Thoracic aorta (tissue), 2 donors: ENCODE data around the gene UBAC2. TPM values are rescaled to one million over a fixed set of nuclear protein-coding genes. Genes with fewer than 3 reads are reported as not detected.

Experiments
- ATAC-seq: fragments of 150-250 bp; one replicate; pipeline ENCODE4 v1.8.0; 2017; ENCODE audit warnings: low read depth; ENCODE audit not compliant: insufficient number of reproducible peaks, low FRiP score
- DNase-seq: peaks from one replicate; pipeline ENCODE4 v3.0.0-alpha.2; 2020; ENCODE audit warnings: low spot score
- H3K27ac ChIP-seq, 2 donors: fragments of 200-600 bp; sonication (generic); 1 replicate in 1 of 2; 2 replicates in 1 of 2; pipeline ENCODE4 v1.5.1; 2016; ENCODE audit warnings: mild to moderate bottlenecking in 2 of 2, moderate library complexity in 2 of 2
- H3K27me3 ChIP-seq: fragments of 200-600 bp; sonication (generic); replicated peaks from 2 replicates; pipeline ENCODE4 v1.6.0; 2016; ENCODE audit warnings: mild to moderate bottlenecking; ENCODE audit not compliant: insufficient read depth
- H3K36me3 ChIP-seq: fragments of 200-600 bp; sonication (generic); one replicate; pipeline ENCODE4 v1.5.1; 2016
- H3K4me1 ChIP-seq, 2 donors: fragments of 200-600 bp; sonication (generic); 1 replicate in 1 of 2; 2 replicates in 1 of 2; pipeline versions ENCODE4 v1.5.1 to v1.6.0; 2016; ENCODE audit warnings: low read depth in 2 of 2, mild to moderate bottlenecking in 1 of 2; ENCODE audit not compliant: control insufficient read depth in 1 of 2
- H3K4me3 ChIP-seq: fragments of 200-600 bp; sonication (generic); 2 replicates; pipeline ENCODE4 v1.5.1; 2016; ENCODE audit warnings: mild to moderate bottlenecking
- H3K9me3 ChIP-seq: fragments of 200-600 bp; sonication (generic); 2 replicates; pipeline ENCODE4 v1.5.1; 2016
- total RNA-seq, 2 donors: library from RNA; depleted of rRNA; stranded (reverse); fragments of >200 nt; gene quantifications; one replicate each; pipeline versions ENCODE4 v1.1.0 to v1.2.3, GENCODE V29; 2016
- TF ChIP-seq, protein P1 (sequence below): fragments of 200-600 bp; sonication (generic); IDR thresholded peaks from one replicate; pipeline ENCODE4 v1.5.1; 2019; ENCODE audit warnings: antibody characterized with exemption

Gene UBAC2
- total RNA-seq, 2 donors from 2014 or later: 41.3 to 49.7 TPM

DNA sequence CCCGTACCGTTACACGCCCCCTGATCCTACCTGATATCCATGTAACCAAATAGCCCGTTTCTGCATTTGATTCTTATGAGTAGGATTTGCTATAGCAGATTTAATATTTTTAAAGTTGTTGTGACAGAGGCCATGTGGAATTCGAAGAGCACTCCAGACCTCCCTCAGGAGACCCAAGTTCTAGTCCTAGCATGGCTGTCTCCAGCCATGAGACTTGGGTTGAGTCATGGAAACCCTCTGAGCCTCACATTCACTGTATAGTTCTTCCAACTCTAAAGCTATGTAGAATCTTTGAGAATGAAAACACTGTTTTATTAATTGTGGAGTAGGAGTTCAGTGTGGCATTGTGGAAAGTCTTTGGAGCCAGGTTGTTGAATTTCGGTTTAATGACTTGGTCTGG is 114.5 kb downstream of the UBAC2 start:
- Histone ChIP-seq H3K9me3 (no peaks in the 10 kb centered on the region), H3K4me3 (no peak overlapping the region), H3K27ac (no peak overlapping the region), H3K27me3 (no peaks in the 10 kb centered on the region), H3K36me3 (no peaks in the 10 kb centered on the region), H3K4me1 (peaks cover 9 to 10% of the 10 kb centered on the region in 2 donors)
- no peak for DNase-seq
- TF ChIP-seq, protein P1, sequence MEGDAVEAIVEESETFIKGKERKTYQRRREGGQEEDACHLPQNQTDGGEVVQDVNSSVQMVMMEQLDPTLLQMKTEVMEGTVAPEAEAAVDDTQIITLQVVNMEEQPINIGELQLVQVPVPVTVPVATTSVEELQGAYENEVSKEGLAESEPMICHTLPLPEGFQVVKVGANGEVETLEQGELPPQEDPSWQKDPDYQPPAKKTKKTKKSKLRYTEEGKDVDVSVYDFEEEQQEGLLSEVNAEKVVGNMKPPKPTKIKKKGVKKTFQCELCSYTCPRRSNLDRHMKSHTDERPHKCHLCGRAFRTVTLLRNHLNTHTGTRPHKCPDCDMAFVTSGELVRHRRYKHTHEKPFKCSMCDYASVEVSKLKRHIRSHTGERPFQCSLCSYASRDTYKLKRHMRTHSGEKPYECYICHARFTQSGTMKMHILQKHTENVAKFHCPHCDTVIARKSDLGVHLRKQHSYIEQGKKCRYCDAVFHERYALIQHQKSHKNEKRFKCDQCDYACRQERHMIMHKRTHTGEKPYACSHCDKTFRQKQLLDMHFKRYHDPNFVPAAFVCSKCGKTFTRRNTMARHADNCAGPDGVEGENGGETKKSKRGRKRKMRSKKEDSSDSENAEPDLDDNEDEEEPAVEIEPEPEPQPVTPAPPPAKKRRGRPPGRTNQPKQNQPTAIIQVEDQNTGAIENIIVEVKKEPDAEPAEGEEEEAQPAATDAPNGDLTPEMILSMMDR: no peak
- ATAC-seq: no peak

- ATAC-seq: no peak
- DNase-seq: no peak
- no peak overlapping the region for H3K4me3 ChIP-seq
- no peak overlapping the region for H3K27ac ChIP-seq
- H3K36me3 ChIP-seq: no peaks in the 10 kb centered on the region
- TF ChIP-seq, protein P1: no peak
- H3K27me3 ChIP-seq: no peaks in the 10 kb centered on the region
- no peaks in the 10 kb centered on the region for H3K9me3 ChIP-seq
- H3K4me1 ChIP-seq: peaks cover 18 to 19% of the 10 kb centered on the region in 2 donors
Observed at GRCh38 chr13:99316224-99316623, 115.6 kb downstream of the UBAC2 start.

DNA sequence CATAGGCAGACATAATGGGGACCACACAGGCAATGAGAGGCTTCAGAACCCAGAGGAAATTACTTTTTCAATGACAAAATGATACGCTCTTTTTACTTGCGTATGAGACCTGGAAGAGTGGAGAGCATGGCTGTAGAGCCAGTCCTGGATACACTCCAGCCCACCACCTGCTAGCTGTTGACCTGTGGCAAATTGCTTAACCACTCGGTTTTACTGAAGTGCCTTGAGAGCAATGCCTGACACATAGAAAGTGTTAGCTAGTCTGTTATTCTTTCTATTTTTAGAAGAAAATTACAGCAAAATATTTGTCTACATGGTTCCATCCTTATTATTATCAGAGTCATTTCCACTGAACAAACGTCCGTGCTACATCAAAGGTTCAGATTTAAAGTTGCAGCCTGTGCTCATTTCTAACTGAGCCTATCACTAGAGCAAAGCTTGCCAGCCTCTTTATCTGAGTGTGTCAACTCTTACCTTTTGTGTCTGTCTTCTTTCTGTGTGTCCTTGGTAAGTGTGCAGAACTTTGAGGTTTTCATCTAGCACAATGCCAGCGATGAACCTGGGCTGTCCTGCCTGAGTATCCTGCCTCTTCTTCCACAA is 116.1 kb downstream of the UBAC2 start:
- Histone ChIP-seq H3K9me3 (no peaks in the 10 kb centered on the region), H3K27me3 (no peaks in the 10 kb centered on the region), H3K36me3 (no peaks in the 10 kb centered on the region), H3K27ac (no peak overlapping the region), H3K4me1 (peaks cover 23 to 24% of the 10 kb centered on the region in 2 donors), H3K4me3 (no peak overlapping the region)
- DNase-seq (no peak), ATAC-seq (no peak)
- TF ChIP-seq, protein P1: no peak

DNA sequence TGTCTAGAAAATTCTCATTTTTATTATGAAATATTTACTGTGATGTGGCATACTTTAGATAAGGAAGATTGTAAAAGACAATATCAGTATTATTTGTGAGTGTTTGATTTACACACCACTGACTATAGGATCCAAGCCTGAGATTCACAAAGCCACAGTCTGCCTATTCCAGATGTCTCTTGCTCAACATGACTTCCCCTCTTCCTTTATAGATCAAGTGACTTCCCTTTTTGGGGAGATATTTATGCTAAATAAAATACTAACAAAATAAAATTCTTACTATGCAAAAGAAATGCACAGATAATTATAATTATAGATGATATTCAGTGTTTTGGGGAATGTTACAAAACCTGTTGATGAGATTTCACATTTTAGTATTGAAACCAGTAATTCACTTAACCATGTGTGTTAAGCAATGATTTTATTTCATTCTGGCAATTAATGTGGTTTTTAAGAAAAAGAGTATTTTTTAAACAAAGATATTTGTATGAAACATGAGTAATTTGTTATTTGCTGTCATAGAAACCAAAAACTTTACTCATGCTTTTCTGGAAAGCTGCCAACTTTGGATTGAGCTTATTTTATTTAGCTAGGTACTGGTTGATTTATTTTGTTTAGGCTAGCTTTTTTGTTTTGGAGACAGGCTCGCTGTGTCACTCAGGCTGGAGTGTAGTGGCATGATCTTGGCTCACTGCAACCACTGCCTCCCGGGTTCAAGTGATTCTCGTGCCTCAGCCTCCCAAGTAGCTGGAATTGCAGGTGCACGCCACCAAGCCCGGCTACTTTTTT is 120.2 kb downstream of the UBAC2 start:
- no peaks in the 10 kb centered on the region for H3K27me3 ChIP-seq
- H3K4me3 ChIP-seq: no peak overlapping the region
- ATAC-seq (peak; percentile 53), DNase-seq (no peak)
- peak overlapping the region; percentile 6 to 62 for H3K27ac ChIP-seq
- TF ChIP-seq, protein P1: no peak
- no peaks in the 10 kb centered on the region for H3K36me3 ChIP-seq
- no peaks in the 10 kb centered on the region for H3K9me3 ChIP-seq
- H3K4me1 ChIP-seq: peaks cover 32 to 37% of the 10 kb centered on the region in 2 donors

DNA sequence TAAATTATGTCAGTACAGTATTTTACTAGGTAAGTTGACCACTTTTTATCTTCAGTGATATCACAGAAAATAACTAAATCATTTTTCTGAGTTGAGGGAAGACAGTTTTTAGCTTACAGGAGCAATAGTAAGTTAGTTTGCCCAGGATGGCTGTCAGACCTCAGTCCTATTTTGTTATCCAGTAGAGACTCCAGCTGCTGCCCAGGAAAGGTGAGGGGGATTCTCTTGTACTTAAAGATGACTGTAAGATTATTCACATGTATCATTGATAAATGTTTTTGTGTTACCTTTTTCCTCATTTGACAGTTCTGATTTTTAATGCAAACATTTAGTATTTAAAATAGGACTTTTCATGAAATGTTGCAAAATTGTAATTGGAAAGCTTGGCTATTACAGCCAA is 121.1 kb downstream of the UBAC2 start:
- Histone ChIP-seq H3K4me3 (no peak overlapping the region), H3K27me3 (no peaks in the 10 kb centered on the region), H3K9me3 (no peaks in the 10 kb centered on the region), H3K36me3 (no peaks in the 10 kb centered on the region), H3K27ac (peak overlapping the region in 1 of 2 donors; percentile 58), H3K4me1 (peaks cover 32 to 37% of the 10 kb centered on the region in 2 donors)
- ATAC-seq (no peak), DNase-seq (no peak)
- TF ChIP-seq, protein P1: no peak
